Stimulated activated CD4-positive, alpha-beta T cell treated with anti-CD3 and anti-CD28 coated beads, Interleukin-12 subunit alpha, Interleukin-12 subunit beta, amount 100 ng/mL, for 4 hours (primary cell): ENCODE data around the gene RIOK1.
"Not testable (repeated sequence)": the region's sequence is repeated elsewhere in the genome, so short reads cannot be mapped to it uniquely, and the experiment has no call there.

ENCODE experiments used
- DNase-seq: peaks from one replicate; pipeline ENCODE4 v3.0.0-alpha.2; 2020

RIOK1 gene

GRCh38 chr6:7442467-7442866, 52.9 kb downstream of the RIOK1 start:
- no peak for DNase-seq

GRCh38 chr6:7445101-7445500, 55.5 kb downstream of the RIOK1 start:
- no peak for DNase-seq

GRCh38 chr6:7445885-7446461, 56.4 kb downstream of the RIOK1 start:
- DNase-seq: no peak

GRCh38 chr6:7446619-7447325, 57.2 kb downstream of the RIOK1 start:
- DNase-seq: no peak

GRCh38 chr6:7448232-7448631, 58.6 kb downstream of the RIOK1 start:
- DNase-seq: no peak

- no peak for DNase-seq
Observed at GRCh38 chr6:7449018-7449417, 59.4 kb downstream of the RIOK1 start.

GRCh38 chr6:7451326-7451725, 61.7 kb downstream of the RIOK1 start:
- no peak for DNase-seq

GRCh38 chr6:7452898-7453297, 63.3 kb downstream of the RIOK1 start:
- DNase-seq: no peak

- DNase-seq: no peak
Observed at GRCh38 chr6:7454696-7455358, 65.2 kb downstream of the RIOK1 start.

- DNase-seq: not testable (repeated sequence)
Observed at GRCh38 chr6:7456302-7456701, 66.7 kb downstream of the RIOK1 start.

GRCh38 chr6:7461416-7461815, 71.8 kb downstream of the RIOK1 start:
- no peak for DNase-seq

GRCh38 chr6:7463785-7464184, 74.2 kb downstream of the RIOK1 start:
- DNase-seq: no peak

GRCh38 chr6:7467007-7467897, 77.6 kb downstream of the RIOK1 start:
- no peak for DNase-seq
